Suprapubic skin (tissue), 4 donors: ENCODE results near the gene AIFM3.

ENCODE experiments used
- CTCF ChIP-seq, 2 donors: fragments of 200-600 bp in 1 of 2; fragments of 450-650 bp in 1 of 2; sonication (generic) in 1 of 2; IDR thresholded peaks; one replicate each; pipeline ENCODE4 v1.5.1; 2016 to 2019; ENCODE audit warnings: antibody characterized with exemption in 2 of 2, mild to moderate bottlenecking in 1 of 2, moderate library complexity in 1 of 2
- EP300 ChIP-seq: sonication (generic); formaldehyde crosslinking; IDR thresholded peaks from one replicate; pipeline ENCODE4 v1.6.1; 2017; ENCODE audit warnings: antibody characterized with exemption
- POLR2A ChIP-seq, 2 donors: fragments of 450-650 bp; IDR thresholded peaks; one replicate each; pipeline ENCODE4 v1.6.1; 2017; ENCODE audit warnings: antibody characterized with exemption in 2 of 2, mild to moderate bottlenecking in 2 of 2, moderate library complexity in 2 of 2
- POLR2AphosphoS5 ChIP-seq, 3 donors: sonication (generic); formaldehyde crosslinking; IDR thresholded peaks; one replicate each; pipeline ENCODE4 v1.6.1; 2017; ENCODE audit warnings: antibody characterized with exemption in 3 of 3

- no peak for TF ChIP-seq POLR2A (IDR thresholded peaks at IDR 0.05)
- no peak for TF ChIP-seq CTCF (IDR thresholded peaks at IDR 0.05)
- no peak for TF ChIP-seq POLR2AphosphoS5 (IDR thresholded peaks at IDR 0.05)
- TF ChIP-seq EP300: no peak
These were observed 3.6 kb upstream of the AIFM3 start for GRCh38 chr22:20963201-20964052.
